Stimulated activated CD4-positive, alpha-beta T cell treated with anti-CD3 and anti-CD28 coated beads, Interleukin-15, amount 100 ng/mL, for 1 hour (primary cell): ENCODE results near the gene CDC20.

Source experiments
- DNase-seq, 2 donors: peaks; one replicate each; pipeline ENCODE4 v3.0.0-alpha.2; 2020; ENCODE audit warnings: low read depth in 1 of 2, low spot score in 1 of 2

The CDC20 gene

GRCh38 chr1:43358746-43359693 is at the start of gene CDC20:
TSS of gene CDC20 (plus strand) at chr1:43358981. CDS start at chr1:43359216, 235 bp downstream.
- peak; percentile 92 to 98 for DNase-seq

- DNase-seq = no peak
These were observed 49.3 kb upstream of the CDC20 start for GRCh38 chr1:43309405-43310025.

DNA sequence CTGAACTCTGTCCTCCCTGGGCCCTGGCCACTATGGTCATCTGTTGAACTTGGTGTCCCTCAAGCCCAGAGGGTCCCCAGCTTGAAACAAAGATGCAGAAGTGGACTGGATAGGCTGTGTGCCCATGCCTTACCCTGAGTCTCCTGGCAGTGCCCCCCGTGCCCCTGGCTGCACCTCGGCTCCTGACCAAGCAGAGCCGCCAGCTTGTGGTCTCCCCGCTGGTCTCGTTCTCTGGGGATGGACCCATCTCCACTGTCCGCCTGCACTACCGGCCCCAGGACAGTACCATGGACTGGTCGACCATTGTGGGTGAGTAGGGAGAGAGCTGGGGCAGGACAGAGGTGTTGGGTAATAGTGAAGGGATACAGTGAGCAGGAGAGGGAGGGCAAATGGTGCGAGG is 47.3 kb upstream of the CDC20 start:
- no peak for DNase-seq

DNA sequence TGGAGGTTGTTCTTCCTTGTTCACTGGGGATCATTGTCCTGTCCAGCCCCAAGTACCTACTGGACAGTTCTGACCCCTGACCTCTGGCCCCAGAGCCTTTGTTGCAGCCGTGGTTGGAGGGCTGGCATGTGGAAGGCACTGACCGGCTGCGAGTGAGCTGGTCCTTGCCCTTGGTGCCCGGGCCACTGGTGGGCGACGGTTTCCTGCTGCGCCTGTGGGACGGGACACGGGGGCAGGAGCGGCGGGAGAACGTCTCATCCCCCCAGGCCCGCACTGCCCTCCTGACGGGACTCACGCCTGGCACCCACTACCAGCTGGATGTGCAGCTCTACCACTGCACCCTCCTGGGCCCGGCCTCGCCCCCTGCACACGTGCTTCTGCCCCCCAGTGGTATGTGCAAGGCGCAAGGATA is 46.6 kb upstream of the CDC20 start:
- no peak for DNase-seq

DNA sequence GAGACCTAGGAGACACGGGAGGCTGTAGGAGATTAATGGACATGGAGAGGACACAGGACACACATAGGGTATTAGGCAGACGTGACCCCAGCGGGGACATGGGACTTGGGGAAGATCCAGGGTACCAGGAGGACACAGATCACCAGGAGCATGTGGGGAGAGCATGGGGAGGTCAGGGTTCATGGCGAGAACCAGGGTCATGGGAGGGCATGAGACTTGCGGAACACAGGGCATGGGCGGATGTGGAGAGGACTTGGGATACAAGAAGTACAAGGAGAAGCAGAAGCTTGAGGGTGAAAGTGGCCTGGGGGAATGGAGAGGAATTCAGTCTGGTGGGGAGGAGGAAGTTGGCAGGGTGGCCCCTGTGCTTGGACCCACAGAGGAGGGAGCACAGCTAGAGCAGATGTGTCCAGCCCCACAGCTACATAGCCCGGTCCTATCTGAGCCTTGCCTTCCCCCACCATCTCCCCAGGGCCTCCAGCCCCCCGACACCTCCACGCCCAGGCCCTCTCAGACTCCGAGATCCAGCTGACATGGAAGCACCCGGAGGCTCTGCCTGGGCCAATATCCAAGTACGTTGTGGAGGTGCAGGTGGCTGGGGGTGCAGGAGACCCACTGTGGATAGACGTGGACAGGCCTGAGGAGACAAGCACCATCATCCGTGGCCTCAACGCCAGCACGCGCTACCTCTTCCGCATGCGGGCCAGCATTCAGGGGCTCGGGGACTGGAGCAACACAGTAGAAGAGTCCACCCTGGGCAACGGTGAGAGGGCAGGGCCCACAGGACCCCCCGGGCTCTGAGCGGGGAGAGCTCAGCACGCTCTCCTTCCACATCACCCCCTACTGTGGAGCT is 45.9 kb upstream of the CDC20 start:
- DNase-seq = no peak

- no peak for DNase-seq
These were observed 45.0 kb upstream of the CDC20 start for GRCh38 chr1:43313771-43314170.

DNA sequence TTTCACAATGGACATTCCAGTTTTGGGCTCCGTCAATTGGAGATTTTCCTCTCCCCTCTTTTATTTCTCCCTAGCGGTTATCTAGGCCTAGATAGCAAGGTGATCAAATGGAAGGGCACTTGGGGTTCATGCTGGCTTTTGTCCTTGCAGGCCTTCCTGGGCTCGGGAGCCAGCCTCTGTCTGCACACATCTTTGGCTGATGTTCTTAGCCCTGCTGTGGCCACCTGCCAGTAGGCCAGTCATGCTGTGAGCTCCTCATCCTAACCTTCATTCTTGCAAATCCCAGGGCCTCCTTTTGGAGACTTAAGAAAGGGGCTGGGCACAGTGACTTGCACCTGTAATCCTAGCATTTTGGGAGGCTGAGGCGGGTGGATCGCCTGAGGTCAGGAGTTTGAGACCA is 44.5 kb upstream of the CDC20 start:
- DNase-seq = no peak

- DNase-seq = no peak
These were observed 43.3 kb upstream of the CDC20 start for GRCh38 chr1:43315481-43315880.

DNA sequence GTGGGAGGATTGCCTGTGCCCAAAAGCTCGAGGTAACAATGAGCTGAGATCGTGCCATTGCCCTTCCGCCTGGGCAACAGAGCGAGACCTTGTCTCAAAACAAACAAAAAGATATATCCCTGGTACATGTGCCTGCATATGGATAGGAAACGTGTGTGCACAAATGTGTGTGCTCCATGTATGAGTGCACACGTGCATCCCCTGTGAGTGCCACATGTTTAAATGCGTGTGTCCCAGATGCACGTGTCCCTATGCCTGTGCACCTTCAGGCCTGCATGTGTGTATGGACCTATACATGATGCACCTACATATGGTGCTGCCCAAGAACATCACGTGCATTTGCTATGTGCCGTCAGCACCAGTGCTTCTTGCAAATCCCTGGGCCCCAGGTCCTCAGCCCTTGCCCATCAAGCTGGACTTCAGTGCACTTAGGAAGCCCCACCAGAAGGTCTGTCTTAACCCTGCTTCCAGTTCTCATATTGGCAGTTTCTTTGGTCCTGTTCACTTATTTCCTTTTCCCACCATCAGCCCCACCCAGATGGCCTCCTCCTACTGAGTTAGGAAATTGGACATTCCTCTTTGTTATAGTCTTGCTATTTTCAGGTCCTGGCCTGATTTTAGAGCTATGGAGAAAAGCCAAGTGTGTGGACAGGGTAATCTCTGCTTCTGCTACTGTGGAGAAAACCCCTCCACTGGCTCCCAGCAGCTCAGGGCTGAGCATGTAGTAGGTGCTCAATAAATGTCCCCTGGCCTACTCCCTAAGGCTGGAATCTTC is 42.6 kb upstream of the CDC20 start:
- no peak for DNase-seq

DNA sequence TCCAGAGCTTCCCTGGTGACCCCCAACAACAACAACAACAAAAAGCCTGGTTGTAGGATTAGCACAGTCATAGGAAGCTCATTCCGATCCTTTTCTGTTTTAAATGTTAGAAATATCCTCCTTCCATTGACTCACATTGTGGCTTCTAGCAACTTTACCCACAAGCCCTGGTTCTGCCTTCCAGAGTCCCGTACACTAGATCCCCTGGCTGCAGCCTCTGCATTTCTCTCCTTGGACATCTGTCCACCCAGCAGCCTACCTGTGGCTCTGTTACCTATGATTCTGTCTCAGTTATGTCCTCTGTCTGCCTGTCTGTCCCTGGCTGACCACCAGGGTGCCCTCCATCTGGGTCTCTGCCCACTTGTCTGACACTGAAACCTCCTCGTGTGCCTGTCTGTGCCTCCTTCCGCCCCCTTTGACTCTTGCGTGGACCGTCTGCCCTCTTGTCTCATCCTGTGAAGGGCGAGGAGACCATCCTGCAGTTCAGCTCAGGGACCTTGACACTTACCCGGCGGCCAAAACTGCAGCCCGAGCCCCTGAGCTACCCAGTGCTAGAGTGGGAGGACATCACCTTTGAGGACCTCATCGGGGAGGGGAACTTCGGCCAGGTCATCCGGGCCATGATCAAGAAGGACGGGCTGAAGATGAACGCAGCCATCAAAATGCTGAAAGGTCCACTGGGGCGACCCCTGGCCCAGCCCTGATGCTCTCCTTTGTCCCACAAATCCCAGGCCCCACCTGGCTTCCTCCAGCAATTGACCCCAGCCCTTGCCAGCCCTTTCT is 41.9 kb upstream of the CDC20 start:
- DNase-seq = no peak

DNA sequence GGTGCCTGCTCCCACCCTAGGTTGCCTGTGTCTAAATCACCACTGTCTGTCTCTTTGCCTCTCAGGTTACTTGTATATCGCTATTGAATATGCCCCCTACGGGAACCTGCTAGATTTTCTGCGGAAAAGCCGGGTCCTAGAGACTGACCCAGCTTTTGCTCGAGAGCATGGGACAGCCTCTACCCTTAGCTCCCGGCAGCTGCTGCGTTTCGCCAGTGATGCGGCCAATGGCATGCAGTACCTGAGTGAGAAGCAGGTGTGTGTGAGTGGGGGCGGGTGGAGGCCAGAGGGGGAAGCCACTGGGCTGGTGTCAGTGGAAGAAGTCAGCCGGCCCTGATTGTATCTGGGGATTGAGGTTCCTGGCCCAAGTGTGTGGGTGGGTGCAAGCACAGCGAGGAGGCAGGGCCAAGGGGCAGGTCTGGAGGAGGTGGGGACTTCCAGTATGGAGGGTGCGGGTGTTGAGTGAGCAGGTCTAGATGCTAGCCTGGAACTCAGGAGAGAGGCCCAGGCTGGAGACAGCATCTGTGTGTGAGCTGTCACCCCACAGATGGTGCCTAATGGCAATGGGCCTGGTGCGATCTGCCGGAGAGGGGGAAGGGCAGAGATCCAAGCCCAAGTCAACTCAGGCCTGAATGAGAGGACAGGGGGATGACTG is 40.8 kb upstream of the CDC20 start:
- DNase-seq = no peak

DNA sequence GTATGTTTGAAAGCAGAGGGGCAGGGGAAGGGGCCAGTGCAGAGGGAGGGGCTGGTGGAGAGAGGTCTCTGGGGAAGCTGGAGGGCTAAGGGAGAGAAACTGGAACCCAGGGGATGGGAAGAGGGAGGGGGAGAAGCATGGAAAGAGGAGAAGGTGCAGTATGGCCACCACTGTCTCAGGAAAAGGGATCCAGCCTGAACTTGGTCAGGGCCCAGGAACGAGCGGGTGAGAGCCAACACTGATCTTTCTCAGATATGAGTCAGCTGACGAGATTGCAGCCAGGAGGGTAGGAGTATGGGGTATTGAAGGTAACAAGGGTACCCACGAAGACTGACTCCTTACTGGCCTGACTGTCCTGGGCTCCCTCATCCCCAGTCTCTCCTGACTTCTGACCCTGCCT is 40.0 kb upstream of the CDC20 start:
- DNase-seq = no peak

- no peak for DNase-seq
These were observed 39.5 kb upstream of the CDC20 start for GRCh38 chr1:43319288-43319687.

- no peak for DNase-seq
These were observed 39.0 kb upstream of the CDC20 start for GRCh38 chr1:43319766-43320165.

DNA sequence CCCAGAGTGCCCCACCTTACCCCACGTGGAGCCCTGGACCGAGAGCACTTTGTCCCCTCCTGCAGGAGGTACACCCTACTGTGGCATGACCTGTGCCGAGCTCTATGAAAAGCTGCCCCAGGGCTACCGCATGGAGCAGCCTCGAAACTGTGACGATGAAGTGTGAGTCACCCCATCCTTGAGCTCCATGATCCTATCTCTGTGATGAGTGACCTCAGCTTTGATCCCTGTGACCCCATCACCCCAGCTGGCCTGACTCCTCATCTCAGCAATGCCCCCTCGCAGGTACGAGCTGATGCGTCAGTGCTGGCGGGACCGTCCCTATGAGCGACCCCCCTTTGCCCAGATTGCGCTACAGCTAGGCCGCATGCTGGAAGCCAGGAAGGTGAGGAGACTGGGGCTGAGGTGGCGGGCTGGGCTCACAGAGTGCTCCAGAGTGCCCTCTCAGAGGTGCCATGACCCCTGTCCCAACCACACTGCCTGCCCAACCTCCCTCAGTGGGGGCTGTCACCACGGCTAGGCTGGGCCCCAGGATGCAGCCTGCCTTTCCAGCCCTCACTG is 37.4 kb upstream of the CDC20 start:
- no peak for DNase-seq

- DNase-seq = no peak
These were observed 36.3 kb upstream of the CDC20 start for GRCh38 chr1:43322506-43322905.

GRCh38 chr1:43324810-43325209 is 34.0 kb upstream of the CDC20 start:
- no peak for DNase-seq

GRCh38 chr1:43325381-43325780 is 33.4 kb upstream of the CDC20 start:
- no peak for DNase-seq
